ENCODE measurements around the gene EEF1A2.

DNA sequence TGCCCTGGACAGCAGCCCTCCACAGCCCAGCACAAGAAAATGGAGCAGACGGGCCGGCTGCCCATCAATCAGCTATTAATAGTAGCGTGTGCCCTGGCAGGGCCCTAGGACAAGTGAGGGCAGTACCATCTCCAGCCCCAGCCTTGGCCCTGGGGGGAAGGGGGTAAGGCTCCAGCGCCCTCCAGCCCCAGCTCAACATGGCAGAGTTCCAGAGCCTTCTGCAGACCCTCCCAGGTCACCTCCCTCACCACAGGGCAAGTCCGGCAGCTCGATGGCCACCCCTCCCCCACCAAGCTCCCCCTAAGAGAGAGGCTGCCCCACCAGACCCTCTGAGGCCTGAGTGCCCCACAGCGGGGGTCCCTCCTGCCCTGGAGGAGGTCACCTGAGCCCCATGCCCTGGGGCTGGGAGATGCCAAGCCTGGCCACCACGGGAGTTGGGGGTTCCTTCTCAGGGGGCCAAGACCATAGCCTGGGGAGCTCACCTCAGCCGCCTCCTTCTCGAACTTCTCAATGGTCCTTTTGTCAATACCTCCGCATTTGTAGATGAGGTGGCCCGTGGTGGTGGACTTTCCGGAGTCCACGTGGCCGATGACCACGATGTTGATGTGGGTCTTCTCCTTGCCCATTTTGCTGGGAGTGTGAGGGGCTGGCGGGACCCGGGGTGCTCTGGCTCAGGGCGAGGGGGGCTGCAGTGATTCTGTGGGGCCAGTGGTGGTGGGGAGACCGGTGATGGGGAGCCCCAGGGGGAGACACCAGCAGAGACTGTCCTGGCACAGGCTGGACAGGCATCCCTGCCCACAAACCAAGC is 1.5 kb downstream of the EEF1A2 start:
- TF ChIP-seq, protein P1, sequence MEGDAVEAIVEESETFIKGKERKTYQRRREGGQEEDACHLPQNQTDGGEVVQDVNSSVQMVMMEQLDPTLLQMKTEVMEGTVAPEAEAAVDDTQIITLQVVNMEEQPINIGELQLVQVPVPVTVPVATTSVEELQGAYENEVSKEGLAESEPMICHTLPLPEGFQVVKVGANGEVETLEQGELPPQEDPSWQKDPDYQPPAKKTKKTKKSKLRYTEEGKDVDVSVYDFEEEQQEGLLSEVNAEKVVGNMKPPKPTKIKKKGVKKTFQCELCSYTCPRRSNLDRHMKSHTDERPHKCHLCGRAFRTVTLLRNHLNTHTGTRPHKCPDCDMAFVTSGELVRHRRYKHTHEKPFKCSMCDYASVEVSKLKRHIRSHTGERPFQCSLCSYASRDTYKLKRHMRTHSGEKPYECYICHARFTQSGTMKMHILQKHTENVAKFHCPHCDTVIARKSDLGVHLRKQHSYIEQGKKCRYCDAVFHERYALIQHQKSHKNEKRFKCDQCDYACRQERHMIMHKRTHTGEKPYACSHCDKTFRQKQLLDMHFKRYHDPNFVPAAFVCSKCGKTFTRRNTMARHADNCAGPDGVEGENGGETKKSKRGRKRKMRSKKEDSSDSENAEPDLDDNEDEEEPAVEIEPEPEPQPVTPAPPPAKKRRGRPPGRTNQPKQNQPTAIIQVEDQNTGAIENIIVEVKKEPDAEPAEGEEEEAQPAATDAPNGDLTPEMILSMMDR (IDR thresholded peaks at IDR 0.05; ENCODE audit: low read depth, low read length, poor library complexity, severe bottlenecking), result no peak
- no peak for TF ChIP-seq EZH2phosphoT487 (IDR thresholded peaks at IDR 0.05; ENCODE audit: borderline replicate concordance, low read length)
